Glutamatergic neuron (in vitro differentiated cells): ENCODE data around the gene TMIE. TPM values are rescaled to one million over a fixed set of nuclear protein-coding genes. Genes with fewer than 3 reads are reported as not detected.
A peak's percentile ranks its signal among the peaks of the same experiment; 100 is the strongest.

Experiments
- DNase-seq: peaks from one replicate; pipeline ENCODE4 v3.0.0; 2022
- H3K27ac Mint-ChIP-seq: one replicate; pipeline ENCODE4 v1.8.0; 2020; ENCODE audit warnings: mild to moderate bottlenecking, mixed read lengths, inconsistent platforms; ENCODE audit not compliant: unreplicated experiment
- H3K27me3 Mint-ChIP-seq: one replicate; pipeline ENCODE4 v1.8.0; 2020; ENCODE audit warnings: mild to moderate bottlenecking, moderate library complexity, mixed read lengths, inconsistent platforms; ENCODE audit not compliant: unreplicated experiment
- H3K36me3 Mint-ChIP-seq: one replicate; pipeline ENCODE4 v1.8.0; 2020; ENCODE audit warnings: mild to moderate bottlenecking, mixed read lengths, inconsistent platforms; ENCODE audit not compliant: unreplicated experiment
- H3K4me1 Mint-ChIP-seq: one replicate; pipeline ENCODE4 v1.8.0; 2020; ENCODE audit warnings: mild to moderate bottlenecking, low read depth, mixed read lengths, inconsistent platforms; ENCODE audit not compliant: unreplicated experiment
- H3K4me3 Mint-ChIP-seq: one replicate; pipeline ENCODE4 v1.8.0; 2020; ENCODE audit warnings: mild to moderate bottlenecking, mixed read lengths, inconsistent platforms; ENCODE audit not compliant: unreplicated experiment
- H3K9me3 Mint-ChIP-seq: one replicate; pipeline ENCODE4 v1.8.0; 2020; ENCODE audit warnings: mild to moderate bottlenecking, moderate library complexity, mixed read lengths, inconsistent platforms; ENCODE audit not compliant: unreplicated experiment
- CTCF ChIP-seq: fragments of 200-600 bp; sonication (generic); IDR thresholded peaks from one replicate; pipeline ENCODE4 v1.5.0; 2021; ENCODE audit not compliant: partially characterized antibody, unreplicated experiment
- total RNA-seq: library from RNA; stranded (reverse); fragmentation: NEBNext Ultra II Directional; extraction: Animal tissue kit (Norgen Biotek cat#: 25700); gene quantifications from one replicate; pipeline ENCODE4 v1.2.1, GENCODE V29; 2021; ENCODE audit not compliant: unreplicated experiment

TMIE gene
- total RNA-seq, 1 donor from 2014 or later = not detected

- DNase-seq = no peak
- Mint-ChIP-seq H3K4me3 (no peak overlapping the region), H3K4me1 (peaks cover 10% of the 10 kb centered on the region), H3K27me3 (peaks cover 3% of the 10 kb centered on the region), H3K36me3 (no peaks in the 10 kb centered on the region), H3K9me3 (peaks cover 5% of the 10 kb centered on the region), H3K27ac (no peak overlapping the region)
- no peak for TF ChIP-seq CTCF
Observed at GRCh38 chr3:46672349-46672695, 28.9 kb upstream of the TMIE start.

GRCh38 chr3:46673151-46674030 lies 27.8 kb upstream of the TMIE start:
- no peak for TF ChIP-seq CTCF
- H3K4me1 Mint-ChIP-seq = peaks cover 2% of the 10 kb centered on the region
- DNase-seq = peak; percentile 1
- H3K4me3 Mint-ChIP-seq = no peak overlapping the region
- H3K27ac Mint-ChIP-seq = no peak overlapping the region
- H3K36me3 Mint-ChIP-seq = no peaks in the 10 kb centered on the region
- peaks cover 3% of the 10 kb centered on the region for H3K9me3 Mint-ChIP-seq
- peaks cover 2% of the 10 kb centered on the region for H3K27me3 Mint-ChIP-seq

- peak; percentile 5 for DNase-seq
- peaks cover 2% of the 10 kb centered on the region for H3K27me3 Mint-ChIP-seq
- H3K4me3 Mint-ChIP-seq = no peak overlapping the region
- H3K27ac Mint-ChIP-seq = no peak overlapping the region
- peak; percentile 26 for TF ChIP-seq CTCF
- H3K36me3 Mint-ChIP-seq = no peaks in the 10 kb centered on the region
- peaks cover 3% of the 10 kb centered on the region for H3K9me3 Mint-ChIP-seq
- H3K4me1 Mint-ChIP-seq = no peaks in the 10 kb centered on the region
Observed at GRCh38 chr3:46674031-46674845, 27.0 kb upstream of the TMIE start.

- DNase-seq = peak; percentile 6
- Mint-ChIP-seq H3K9me3 (peaks cover 3% of the 10 kb centered on the region), H3K36me3 (no peaks in the 10 kb centered on the region), H3K27me3 (peaks cover 3% of the 10 kb centered on the region), H3K27ac (no peak overlapping the region), H3K4me1 (no peaks in the 10 kb centered on the region), H3K4me3 (no peak overlapping the region)
- no peak for TF ChIP-seq CTCF
Observed at GRCh38 chr3:46675426-46675825, 25.8 kb upstream of the TMIE start.
